SK-N-MC (cell line): ENCODE results near the gene CPT1B.

Experiments used
- EZH2 ChIP-seq: fragments of 200-600 bp; sonication (generic); IDR thresholded peaks from one replicate; pipeline ENCODE4 v1.6.1; 2017; ENCODE audit warnings: antibody characterized with exemption
- POLR2AphosphoS5 ChIP-seq: IDR thresholded peaks from 2 replicates; pipeline ENCODE4 v1.6.1; 2012; ENCODE audit warnings: mild to moderate bottlenecking, low read depth, low read length, borderline replicate concordance

GRCh38 chr22:50577697-50577986 lies 585 bp downstream of the CPT1B start:
- TF ChIP-seq POLR2AphosphoS5 = no peak
- TF ChIP-seq EZH2 = no peak
